Activated naive CD4-positive, alpha-beta T cell treated with anti-CD3 and anti-CD28 coated beads, Interleukin-2, amount 50 U/mL, for 16 hours (primary cell): ENCODE measurements around the gene ZBTB43.

Experiments
- DNase-seq: peaks from one replicate; pipeline ENCODE4 v3.0.0-alpha.2; 2020

The ZBTB43 gene

GRCh38 chr9:126860757-126861466 lies 56.1 kb downstream of the ZBTB43 start:
- DNase-seq: peak; percentile 19

- no peak for DNase-seq
These were observed 56.9 kb downstream of the ZBTB43 start for GRCh38 chr9:126861707-126862103.

- no peak for DNase-seq
These were observed 57.4 kb downstream of the ZBTB43 start for GRCh38 chr9:126862104-126862761.

- DNase-seq: no peak
These were observed 59.9 kb downstream of the ZBTB43 start for GRCh38 chr9:126864771-126865170.

- DNase-seq: no peak
These were observed 64.5 kb downstream of the ZBTB43 start for GRCh38 chr9:126869368-126869767.

GRCh38 chr9:126872516-126872915 lies 67.7 kb downstream of the ZBTB43 start:
- DNase-seq: no peak

GRCh38 chr9:126874546-126875314 lies 69.9 kb downstream of the ZBTB43 start:
- no peak for DNase-seq

GRCh38 chr9:126875756-126876510 lies 71.1 kb downstream of the ZBTB43 start:
- no peak for DNase-seq

GRCh38 chr9:126876531-126876930 lies 71.7 kb downstream of the ZBTB43 start:
- no peak for DNase-seq

GRCh38 chr9:126877418-126877817 lies 72.6 kb downstream of the ZBTB43 start:
- DNase-seq: no peak

GRCh38 chr9:126879288-126879687 lies 74.4 kb downstream of the ZBTB43 start:
- DNase-seq: no peak

GRCh38 chr9:126880226-126880946 lies 75.5 kb downstream of the ZBTB43 start:
- DNase-seq: no peak

GRCh38 chr9:126880947-126881332 lies 76.1 kb downstream of the ZBTB43 start:
- DNase-seq: no peak

- no peak for DNase-seq
These were observed 77.9 kb downstream of the ZBTB43 start for GRCh38 chr9:126882746-126883145.

GRCh38 chr9:126883636-126884035 lies 78.8 kb downstream of the ZBTB43 start:
- DNase-seq: no peak

GRCh38 chr9:126885131-126885641 lies 80.3 kb downstream of the ZBTB43 start:
- DNase-seq: no peak

GRCh38 chr9:126886034-126886822 lies 81.4 kb downstream of the ZBTB43 start:
- DNase-seq: no peak

GRCh38 chr9:126886897-126887296 lies 82.1 kb downstream of the ZBTB43 start:
- no peak for DNase-seq
